SK-N-SH treated with all-trans-retinoic acid at 6 μM for 48 hours (cell line): ENCODE data around the gene CFD.

Experiments used
- ARNTL ChIP-seq: fragments of 450-650 bp; formaldehyde crosslinking; IDR thresholded peaks from 2 replicates; pipeline ENCODE4 v1.5.0; 2020; ENCODE audit warnings: low read depth, mild to moderate bottlenecking, moderate library complexity, borderline replicate concordance
- CSDC2 ChIP-seq: fragments of 250-450 bp; sonication (Bioruptor Pico); IDR thresholded peaks from 2 replicates; pipeline ENCODE4 v1.5.0; 2020; ENCODE audit warnings: mild to moderate bottlenecking, moderate library complexity
- GLIS3 ChIP-seq: fragments of 250-450 bp; sonication (Bioruptor Pico); IDR thresholded peaks from 2 replicates; pipeline ENCODE4 v1.5.0; 2020; ENCODE audit warnings: mild to moderate bottlenecking, moderate library complexity
- PPARA ChIP-seq: fragments of 250-450 bp; sonication (Bioruptor Pico); IDR thresholded peaks from 2 replicates; pipeline ENCODE4 v1.5.0; 2020; ENCODE audit warnings: mild to moderate bottlenecking, borderline replicate concordance
- TF ChIP-seq, protein P1 (sequence below): fragments of 250-450 bp; sonication (Bioruptor Pico); IDR thresholded peaks from 2 replicates; pipeline ENCODE4 v1.8.0; 2020; ENCODE audit warnings: mild to moderate bottlenecking, moderate library complexity, borderline replicate concordance

GRCh38 chr19:912181-913079, 53.0 kb downstream of the CFD start:
- TF ChIP-seq PPARA (CRISPR knock-in tag) (no peak), GLIS3 (no peak), CSDC2 (CRISPR knock-in tag) (no peak), ARNTL (CRISPR knock-in tag) (no peak)
- TF ChIP-seq, protein P1, sequence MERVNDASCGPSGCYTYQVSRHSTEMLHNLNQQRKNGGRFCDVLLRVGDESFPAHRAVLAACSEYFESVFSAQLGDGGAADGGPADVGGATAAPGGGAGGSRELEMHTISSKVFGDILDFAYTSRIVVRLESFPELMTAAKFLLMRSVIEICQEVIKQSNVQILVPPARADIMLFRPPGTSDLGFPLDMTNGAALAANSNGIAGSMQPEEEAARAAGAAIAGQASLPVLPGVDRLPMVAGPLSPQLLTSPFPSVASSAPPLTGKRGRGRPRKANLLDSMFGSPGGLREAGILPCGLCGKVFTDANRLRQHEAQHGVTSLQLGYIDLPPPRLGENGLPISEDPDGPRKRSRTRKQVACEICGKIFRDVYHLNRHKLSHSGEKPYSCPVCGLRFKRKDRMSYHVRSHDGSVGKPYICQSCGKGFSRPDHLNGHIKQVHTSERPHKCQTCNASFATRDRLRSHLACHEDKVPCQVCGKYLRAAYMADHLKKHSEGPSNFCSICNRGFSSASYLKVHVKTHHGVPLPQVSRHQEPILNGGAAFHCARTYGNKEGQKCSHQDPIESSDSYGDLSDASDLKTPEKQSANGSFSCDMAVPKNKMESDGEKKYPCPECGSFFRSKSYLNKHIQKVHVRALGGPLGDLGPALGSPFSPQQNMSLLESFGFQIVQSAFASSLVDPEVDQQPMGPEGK (CRISPR knock-in tag): no peak
